ENCODE measurements around the gene SCARB1.

DNA sequence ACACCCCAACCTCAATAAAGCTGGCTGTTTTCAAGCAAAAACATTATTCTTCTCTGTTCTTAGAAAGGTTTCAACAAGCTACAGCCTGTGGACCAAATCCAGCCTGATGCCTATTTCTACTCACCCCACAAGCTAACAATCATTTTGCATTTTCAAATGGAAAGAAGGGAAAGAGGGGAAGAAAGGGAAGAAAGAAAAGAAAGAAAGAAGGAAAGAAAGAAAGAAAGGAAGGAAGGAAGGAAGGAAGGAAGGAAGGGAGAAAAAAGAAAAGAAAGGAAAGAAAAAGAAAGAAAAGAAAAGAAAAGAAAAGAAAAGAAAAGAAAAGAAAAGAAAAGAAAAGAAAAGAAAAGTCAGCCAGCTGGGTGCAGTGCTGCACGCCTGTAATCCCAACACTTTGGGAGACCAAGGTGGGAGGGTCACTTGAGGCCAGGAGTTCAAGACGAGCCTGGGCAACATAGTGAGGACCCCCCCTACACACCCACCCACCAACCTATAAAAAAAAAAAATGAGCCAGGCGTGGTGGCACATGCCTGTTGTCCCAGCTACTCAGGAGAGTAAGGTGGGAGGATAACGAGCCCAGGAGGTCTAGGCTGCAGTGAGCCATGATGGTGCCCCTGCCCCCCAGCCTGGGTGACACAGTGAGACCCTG lies 26.3 kb downstream of the SCARB1 start:
- TF ChIP-seq, protein P1, sequence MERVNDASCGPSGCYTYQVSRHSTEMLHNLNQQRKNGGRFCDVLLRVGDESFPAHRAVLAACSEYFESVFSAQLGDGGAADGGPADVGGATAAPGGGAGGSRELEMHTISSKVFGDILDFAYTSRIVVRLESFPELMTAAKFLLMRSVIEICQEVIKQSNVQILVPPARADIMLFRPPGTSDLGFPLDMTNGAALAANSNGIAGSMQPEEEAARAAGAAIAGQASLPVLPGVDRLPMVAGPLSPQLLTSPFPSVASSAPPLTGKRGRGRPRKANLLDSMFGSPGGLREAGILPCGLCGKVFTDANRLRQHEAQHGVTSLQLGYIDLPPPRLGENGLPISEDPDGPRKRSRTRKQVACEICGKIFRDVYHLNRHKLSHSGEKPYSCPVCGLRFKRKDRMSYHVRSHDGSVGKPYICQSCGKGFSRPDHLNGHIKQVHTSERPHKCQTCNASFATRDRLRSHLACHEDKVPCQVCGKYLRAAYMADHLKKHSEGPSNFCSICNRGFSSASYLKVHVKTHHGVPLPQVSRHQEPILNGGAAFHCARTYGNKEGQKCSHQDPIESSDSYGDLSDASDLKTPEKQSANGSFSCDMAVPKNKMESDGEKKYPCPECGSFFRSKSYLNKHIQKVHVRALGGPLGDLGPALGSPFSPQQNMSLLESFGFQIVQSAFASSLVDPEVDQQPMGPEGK (CRISPR knock-in tag; IDR thresholded peaks at IDR 0.05; ENCODE audit: borderline replicate concordance): no peak
- TF ChIP-seq ZFP30 (CRISPR knock-in tag; IDR thresholded peaks at IDR 0.05) (no peak), PPARA (CRISPR knock-in tag; IDR thresholded peaks at IDR 0.05; ENCODE audit: borderline replicate concordance) (no peak), RARB (CRISPR knock-in tag; IDR thresholded peaks at IDR 0.05) (no peak), SNAI2 (CRISPR knock-in tag; IDR thresholded peaks at IDR 0.05) (no peak), ZFP3 (CRISPR knock-in tag; IDR thresholded peaks at IDR 0.05) (no peak)
- TF ChIP-seq, protein P2, sequence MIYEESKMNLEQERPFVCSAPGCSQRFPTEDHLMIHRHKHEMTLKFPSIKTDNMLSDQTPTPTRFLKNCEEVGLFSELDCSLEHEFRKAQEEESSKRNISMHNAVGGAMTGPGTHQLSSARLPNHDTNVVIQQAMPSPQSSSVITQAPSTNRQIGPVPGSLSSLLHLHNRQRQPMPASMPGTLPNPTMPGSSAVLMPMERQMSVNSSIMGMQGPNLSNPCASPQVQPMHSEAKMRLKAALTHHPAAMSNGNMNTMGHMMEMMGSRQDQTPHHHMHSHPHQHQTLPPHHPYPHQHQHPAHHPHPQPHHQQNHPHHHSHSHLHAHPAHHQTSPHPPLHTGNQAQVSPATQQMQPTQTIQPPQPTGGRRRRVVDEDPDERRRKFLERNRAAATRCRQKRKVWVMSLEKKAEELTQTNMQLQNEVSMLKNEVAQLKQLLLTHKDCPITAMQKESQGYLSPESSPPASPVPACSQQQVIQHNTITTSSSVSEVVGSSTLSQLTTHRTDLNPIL (CRISPR knock-in tag; IDR thresholded peaks at IDR 0.05; ENCODE audit: low read depth): no peak
